ENCODE results near the gene CAMK2A. TPM values are rescaled to one million over a fixed set of nuclear protein-coding genes. Genes with fewer than 3 reads are reported as not detected.

CAMK2A gene
- polyA plus RNA-seq, 1 donor (not counting 4 experiments of a cell fraction or from before 2014, with no cell fraction given): 0.05 TPM

GRCh38 chr5:150209099-150209635 is 80.4 kb downstream of the CAMK2A start:
- FAIRE-seq: no peak
- Histone ChIP-seq H3K4me3 (ENCODE audit: control insufficient read depth in 2 of 3, extremely low read depth in 1 of 3, insufficient read depth in 2 of 3, low read depth in 1 of 3, low read length in 3 of 3) (peak overlapping the region in 2 of 3 experiments; percentile 30 to 35), H3K27me3 (ENCODE audit: control insufficient read depth, extremely low read depth, insufficient read depth, low read length) (no peaks in the 10 kb centered on the region), H3K4me2 (ENCODE audit: control insufficient read depth, extremely low read depth, insufficient read depth, low read depth, low read length) (peak overlapping the region; percentile 50), H3K9ac (ENCODE audit: control insufficient read depth, extremely low read depth, insufficient read depth, low read length) (peak overlapping the region; percentile 66), H3K9me3 (ENCODE audit: control insufficient read depth, low read depth, low read length) (no peaks in the 10 kb centered on the region), H3K9me1 (ENCODE audit: control insufficient read depth, extremely low read depth, insufficient read depth, low read length) (no peaks in the 10 kb centered on the region), H3K27ac (ENCODE audit: control insufficient read depth, insufficient read depth, low read length) (peak overlapping the region; percentile 81), H4K20me1 (ENCODE audit: control insufficient read depth, extremely low read depth, insufficient read depth, low read length) (no peaks in the 10 kb centered on the region), H3K36me3 (ENCODE audit: control insufficient read depth in 2 of 2, extremely low read depth in 1 of 2, insufficient read depth in 2 of 2, low read length in 2 of 2) (no peaks in the 10 kb centered on the region), H3K4me1 (ENCODE audit: control insufficient read depth, extremely low read depth, insufficient read depth, low read length) (peaks cover 17% of the 10 kb centered on the region), H3K79me2 (ENCODE audit: control insufficient read depth, insufficient read depth, low read length) (no peaks in the 10 kb centered on the region), H2AFZ (ENCODE audit: control insufficient read depth, low read length) (no peak overlapping the region)
- DNase-seq (ENCODE audit: low read depth, low spot score): peak; percentile 55
- no peak for TF ChIP-seq EZH2 (IDR thresholded peaks at IDR 0.05; ENCODE audit: low read length)
- TF ChIP-seq, protein P1, sequence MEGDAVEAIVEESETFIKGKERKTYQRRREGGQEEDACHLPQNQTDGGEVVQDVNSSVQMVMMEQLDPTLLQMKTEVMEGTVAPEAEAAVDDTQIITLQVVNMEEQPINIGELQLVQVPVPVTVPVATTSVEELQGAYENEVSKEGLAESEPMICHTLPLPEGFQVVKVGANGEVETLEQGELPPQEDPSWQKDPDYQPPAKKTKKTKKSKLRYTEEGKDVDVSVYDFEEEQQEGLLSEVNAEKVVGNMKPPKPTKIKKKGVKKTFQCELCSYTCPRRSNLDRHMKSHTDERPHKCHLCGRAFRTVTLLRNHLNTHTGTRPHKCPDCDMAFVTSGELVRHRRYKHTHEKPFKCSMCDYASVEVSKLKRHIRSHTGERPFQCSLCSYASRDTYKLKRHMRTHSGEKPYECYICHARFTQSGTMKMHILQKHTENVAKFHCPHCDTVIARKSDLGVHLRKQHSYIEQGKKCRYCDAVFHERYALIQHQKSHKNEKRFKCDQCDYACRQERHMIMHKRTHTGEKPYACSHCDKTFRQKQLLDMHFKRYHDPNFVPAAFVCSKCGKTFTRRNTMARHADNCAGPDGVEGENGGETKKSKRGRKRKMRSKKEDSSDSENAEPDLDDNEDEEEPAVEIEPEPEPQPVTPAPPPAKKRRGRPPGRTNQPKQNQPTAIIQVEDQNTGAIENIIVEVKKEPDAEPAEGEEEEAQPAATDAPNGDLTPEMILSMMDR (optimal IDR thresholded peaks at IDR 0.05 in 1 of 3, IDR thresholded peaks at IDR 0.05 in 1 of 3, conservative IDR thresholded peaks at IDR 0.05 in 1 of 3; ENCODE audit: extremely low read depth in 1 of 3, insufficient read depth in 2 of 3, low read length in 3 of 3): no peak
- dilution Hi-C loops (cut with MboI; ENCODE audit: extremely low pct_ligation_motif_present, low sequenced_read_pairs): no loop called here

DNA sequence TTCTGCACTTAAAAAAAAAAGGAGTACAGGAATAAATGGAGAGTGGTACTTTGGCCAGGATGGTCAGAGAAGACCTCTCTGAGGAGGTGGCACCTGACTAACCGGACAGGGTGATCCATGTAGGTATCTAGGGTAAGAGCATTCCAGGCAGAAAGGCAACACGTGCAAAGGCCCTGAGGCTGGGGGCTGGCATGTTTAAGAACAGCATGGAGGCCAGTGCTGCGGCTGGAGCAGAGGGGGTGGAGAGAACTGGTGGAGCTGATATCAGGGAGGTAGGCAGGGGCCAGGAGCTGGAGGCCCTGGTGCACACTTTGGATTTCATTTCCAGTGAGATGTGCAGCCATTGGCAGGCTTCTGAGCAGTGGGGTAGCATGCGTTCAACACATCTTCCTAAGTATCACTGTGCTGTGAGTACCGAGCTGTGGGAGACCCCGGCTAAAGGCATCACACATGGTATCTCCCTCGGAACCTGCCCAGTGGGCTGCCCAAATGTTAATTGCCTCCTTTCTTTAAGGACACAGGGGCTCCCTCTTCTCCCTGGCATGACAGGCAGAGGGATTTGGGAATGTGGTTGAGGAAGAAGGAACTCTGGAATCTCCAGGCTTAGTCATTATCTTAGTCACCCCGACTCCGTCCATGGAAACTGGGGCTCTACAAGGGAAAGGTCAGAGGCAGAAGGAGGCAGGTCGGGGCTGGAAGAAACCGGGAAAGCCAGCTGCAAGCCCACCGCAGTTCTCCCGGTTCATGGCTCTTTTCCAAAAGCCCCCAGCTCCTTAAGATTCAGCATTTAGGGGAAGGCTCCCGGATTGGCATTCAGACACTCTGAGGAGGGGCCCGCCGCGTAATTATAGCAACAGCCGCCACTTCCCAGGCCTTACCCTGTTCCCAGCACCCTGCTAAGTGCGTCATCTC is 81.1 kb downstream of the CAMK2A start:
- H3K4me3 ChIP-seq (ENCODE audit: control insufficient read depth in 2 of 3, extremely low read depth in 1 of 3, insufficient read depth in 2 of 3, low read depth in 1 of 3, low read length in 3 of 3): peak overlapping the region in 1 of 3 experiments; percentile 30
- FAIRE-seq (peak; percentile 79), DNase-seq (ENCODE audit: low read depth, low spot score) (peak; percentile 70)
- H3K27me3 ChIP-seq (ENCODE audit: control insufficient read depth, extremely low read depth, insufficient read depth, low read length): no peaks in the 10 kb centered on the region
- no peaks in the 10 kb centered on the region for H3K36me3 ChIP-seq (ENCODE audit: control insufficient read depth in 2 of 2, extremely low read depth in 1 of 2, insufficient read depth in 2 of 2, low read length in 2 of 2)
- H3K4me2 ChIP-seq (ENCODE audit: control insufficient read depth, extremely low read depth, insufficient read depth, low read depth, low read length): peak overlapping the region; percentile 50
- no peaks in the 10 kb centered on the region for H3K9me3 ChIP-seq (ENCODE audit: control insufficient read depth, low read depth, low read length)
- no peaks in the 10 kb centered on the region for H3K9me1 ChIP-seq (ENCODE audit: control insufficient read depth, extremely low read depth, insufficient read depth, low read length)
- dilution Hi-C loops (cut with MboI; ENCODE audit: extremely low pct_ligation_motif_present, low sequenced_read_pairs): no loop called here
- TF ChIP-seq EZH2 (IDR thresholded peaks at IDR 0.05; ENCODE audit: low read length): no peak
- TF ChIP-seq, protein P1 (optimal IDR thresholded peaks at IDR 0.05 in 1 of 3, IDR thresholded peaks at IDR 0.05 in 1 of 3, conservative IDR thresholded peaks at IDR 0.05 in 1 of 3; ENCODE audit: extremely low read depth in 1 of 3, insufficient read depth in 2 of 3, low read length in 3 of 3): no peak
- peak overlapping the region; percentile 66 for H2AFZ ChIP-seq (ENCODE audit: control insufficient read depth, low read length)
- no peaks in the 10 kb centered on the region for H3K79me2 ChIP-seq (ENCODE audit: control insufficient read depth, insufficient read depth, low read length)
- peak overlapping the region; percentile 81 for H3K27ac ChIP-seq (ENCODE audit: control insufficient read depth, insufficient read depth, low read length)
- peak overlapping the region; percentile 66 for H3K9ac ChIP-seq (ENCODE audit: control insufficient read depth, extremely low read depth, insufficient read depth, low read length)
- H3K4me1 ChIP-seq (ENCODE audit: control insufficient read depth, extremely low read depth, insufficient read depth, low read length): peaks cover 17% of the 10 kb centered on the region
- no peaks in the 10 kb centered on the region for H4K20me1 ChIP-seq (ENCODE audit: control insufficient read depth, extremely low read depth, insufficient read depth, low read length)
